NK-92 treated with Interleukin-12 subunit alpha and Interleukin-12 subunit beta, amount 100 ng/mL, for 24 hours (cell line): ENCODE measurements around the gene FGF19.

Experiments
- DNase-seq: peaks from one replicate; lab custom pipeline; 2025; lab: John Stamatoyannopoulos, UW

FGF19 gene

GRCh38 chr11:69654660-69655478, 49.0 kb downstream of the FGF19 start:
- DNase-seq = no peak

DNA sequence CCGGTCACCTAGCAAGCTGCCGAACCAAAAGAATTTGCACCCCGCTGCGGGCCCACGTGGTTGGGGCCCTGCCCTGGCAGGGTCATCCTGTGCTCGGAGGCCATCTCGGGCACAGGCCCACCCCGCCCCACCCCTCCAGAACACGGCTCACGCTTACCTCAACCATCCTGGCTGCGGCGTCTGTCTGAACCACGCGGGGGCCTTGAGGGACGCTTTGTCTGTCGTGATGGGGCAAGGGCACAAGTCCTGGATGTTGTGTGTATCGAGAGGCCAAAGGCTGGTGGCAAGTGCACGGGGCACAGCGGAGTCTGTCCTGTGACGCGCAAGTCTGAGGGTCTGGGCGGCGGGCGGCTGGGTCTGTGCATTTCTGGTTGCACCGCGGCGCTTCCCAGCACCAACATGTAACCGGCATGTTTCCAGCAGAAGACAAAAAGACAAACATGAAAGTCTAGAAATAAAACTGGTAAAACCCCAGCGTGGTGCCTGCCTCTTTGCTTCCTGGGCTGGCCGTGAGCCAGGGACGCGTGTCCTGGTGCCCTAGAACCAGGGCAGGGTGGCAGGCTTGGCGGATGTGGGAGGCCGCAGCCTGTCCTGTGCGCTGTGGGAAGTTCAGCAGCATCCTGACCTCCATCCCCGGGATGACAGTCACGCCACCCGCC, 49.7 kb downstream of the FGF19 start:
- DNase-seq = no peak

DNA sequence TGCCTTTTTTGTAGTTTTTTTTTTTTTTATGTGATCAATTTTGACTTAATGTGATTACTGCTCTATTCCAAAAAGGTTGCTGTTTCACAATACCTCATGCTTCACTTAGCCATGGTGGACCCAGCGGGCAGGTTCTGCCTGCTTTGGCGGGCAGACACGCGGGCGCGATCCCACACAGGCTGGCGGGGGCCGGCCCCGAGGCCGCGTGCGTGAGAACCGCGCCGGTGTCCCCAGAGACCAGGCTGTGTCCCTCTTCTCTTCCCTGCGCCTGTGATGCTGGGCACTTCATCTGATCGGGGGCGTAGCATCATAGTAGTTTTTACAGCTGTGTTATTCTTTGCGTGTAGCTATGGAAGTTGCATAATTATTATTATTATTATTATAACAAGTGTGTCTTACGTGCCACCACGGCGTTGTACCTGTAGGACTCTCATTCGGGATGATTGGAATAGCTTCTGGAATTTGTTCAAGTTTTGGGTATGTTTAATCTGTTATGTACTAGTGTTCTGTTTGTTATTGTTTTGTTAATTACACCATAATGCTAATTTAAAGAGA, 50.3 kb downstream of the FGF19 start:
- no peak for DNase-seq

GRCh38 chr11:69652999-69653398, 50.8 kb downstream of the FGF19 start:
- no peak for DNase-seq

- DNase-seq = no peak
Observed at GRCh38 chr11:69651834-69652620, 51.8 kb downstream of the FGF19 start.

- DNase-seq = no peak
Observed at GRCh38 chr11:69650832-69651344, 52.9 kb downstream of the FGF19 start.

DNA sequence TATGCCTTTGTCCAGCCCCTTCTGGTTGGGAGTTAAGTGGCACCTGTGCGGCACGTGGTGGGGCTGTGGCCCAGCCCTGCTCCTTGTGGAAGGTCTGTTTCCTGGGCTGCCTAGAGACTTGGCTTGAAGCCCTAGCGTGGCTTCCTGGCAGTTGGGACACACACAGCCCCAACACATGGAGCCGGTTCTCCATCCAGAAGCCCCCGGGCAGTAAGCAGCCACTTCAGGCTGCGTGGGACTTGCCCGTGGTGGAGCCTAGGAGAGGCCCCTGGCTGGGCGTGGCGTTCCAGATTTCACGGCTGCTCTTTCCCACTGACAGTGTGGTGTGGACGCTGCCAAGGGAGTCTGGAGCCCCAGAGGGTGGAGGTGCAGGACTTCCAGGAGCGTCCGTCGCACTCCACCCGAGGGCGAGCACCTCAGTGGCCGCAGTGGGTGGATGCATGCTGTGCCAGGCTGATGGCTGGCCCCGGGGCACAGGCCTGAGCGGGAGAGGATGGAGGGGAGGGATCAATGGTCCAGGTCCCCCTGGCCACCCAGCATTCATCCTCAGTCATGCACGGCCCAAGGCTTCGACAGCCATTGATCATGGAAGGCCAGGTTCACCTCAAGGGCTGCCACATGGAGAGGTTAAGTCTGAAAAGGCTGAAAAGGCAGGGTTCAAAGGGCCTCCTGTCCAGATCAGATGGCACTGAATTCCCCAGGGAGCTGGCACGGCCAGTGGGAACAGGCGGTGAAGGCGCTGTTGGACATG, 53.6 kb downstream of the FGF19 start:
- DNase-seq = no peak

DNA sequence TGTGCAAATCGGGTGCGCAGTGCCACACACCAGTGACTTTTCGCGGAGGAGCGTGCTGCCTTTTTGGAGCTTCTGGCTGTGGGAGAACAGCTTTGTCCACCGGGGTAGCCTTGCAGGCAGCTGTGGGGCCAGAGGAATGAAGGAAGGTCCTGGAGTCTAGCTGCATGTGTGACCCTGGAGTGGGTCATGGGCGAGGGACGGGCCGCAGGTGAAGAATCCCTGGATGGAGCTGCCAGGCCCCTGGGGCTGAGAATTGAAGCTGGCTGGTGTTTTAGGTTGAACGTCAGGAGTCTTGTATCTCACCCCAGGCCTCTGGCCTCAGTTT, 54.3 kb downstream of the FGF19 start:
- DNase-seq = no peak

DNA sequence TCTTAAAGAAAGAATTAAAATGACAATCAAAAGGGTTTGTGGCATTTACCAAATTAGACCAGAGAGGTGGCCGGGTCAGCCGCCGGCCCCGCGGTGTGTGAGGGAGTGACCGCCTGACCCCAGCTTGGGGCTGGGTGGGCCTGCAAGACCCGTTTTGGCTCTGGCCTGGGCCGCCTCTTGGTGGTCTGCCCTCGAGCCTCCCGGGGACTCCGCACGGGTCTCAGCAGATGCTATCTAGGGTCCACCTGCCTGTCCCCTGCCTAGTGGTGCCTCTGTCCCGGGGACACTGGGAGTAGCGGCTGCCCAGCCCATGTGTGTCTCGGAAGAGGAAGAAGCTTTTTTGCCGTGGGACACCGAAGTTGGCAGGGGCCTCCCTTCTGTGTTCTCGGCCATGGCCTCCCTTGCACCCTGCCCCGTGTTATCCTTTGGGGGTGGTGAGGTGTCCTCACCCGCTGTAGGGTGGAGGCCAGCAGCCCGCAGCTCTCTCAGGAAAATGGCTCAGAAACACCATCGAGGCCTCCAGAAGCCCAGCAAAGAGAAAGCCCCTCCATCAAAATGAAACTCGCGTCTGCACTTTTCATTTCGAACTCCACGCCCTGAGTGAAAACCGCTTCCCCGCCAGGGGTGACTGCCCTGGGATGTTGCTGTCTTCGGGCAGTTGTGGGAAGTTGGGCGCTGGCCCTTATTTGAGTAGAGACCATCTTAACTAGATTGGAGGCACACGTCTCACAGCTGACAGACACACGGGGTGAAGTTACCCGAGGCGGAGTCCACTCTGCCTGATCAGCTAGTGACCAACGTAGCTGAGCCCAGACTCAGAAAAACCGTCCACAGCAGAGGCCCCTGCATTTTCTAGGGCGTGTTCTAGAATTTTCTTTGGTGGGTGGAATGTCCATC, 54.9 kb downstream of the FGF19 start:
- DNase-seq = no peak
